ENCODE measurements around the gene RASGRF1.

RASGRF1 gene

GRCh38 chr15:78957416-78958093 is 133.0 kb downstream of the RASGRF1 start:
- DNase-seq (ENCODE audit: low spot score), result no peak

GRCh38 chr15:78956937-78957336 is 133.6 kb downstream of the RASGRF1 start:
- no peak for DNase-seq (ENCODE audit: low spot score)

- DNase-seq (ENCODE audit: low spot score), result no peak
These were observed 135.2 kb downstream of the RASGRF1 start for GRCh38 chr15:78955355-78955754.

DNA sequence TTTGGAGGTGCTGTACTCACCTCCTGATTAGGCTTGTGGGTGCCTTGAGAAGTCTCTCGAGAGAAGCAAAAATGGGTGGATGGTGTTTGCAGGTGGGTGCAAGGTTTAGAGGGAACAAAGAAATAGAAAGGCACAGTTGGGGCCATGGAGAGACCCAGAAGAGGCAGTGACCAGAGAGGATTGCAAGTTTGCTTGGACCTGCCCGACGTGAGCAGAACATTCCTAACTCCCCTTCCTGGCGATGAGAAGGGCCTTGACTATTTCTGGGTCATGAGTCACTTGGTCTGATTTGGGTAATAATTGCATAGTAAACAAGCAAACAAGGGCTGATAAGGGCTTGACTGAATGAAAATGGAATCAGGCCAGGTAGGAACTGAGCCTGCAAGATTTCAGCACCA is 138.7 kb downstream of the RASGRF1 start:
- DNase-seq (ENCODE audit: low spot score), result peak; percentile 59

GRCh38 chr15:78950902-78951840 is 139.4 kb downstream of the RASGRF1 start:
- peak; percentile 46 for DNase-seq (ENCODE audit: low spot score)

DNA sequence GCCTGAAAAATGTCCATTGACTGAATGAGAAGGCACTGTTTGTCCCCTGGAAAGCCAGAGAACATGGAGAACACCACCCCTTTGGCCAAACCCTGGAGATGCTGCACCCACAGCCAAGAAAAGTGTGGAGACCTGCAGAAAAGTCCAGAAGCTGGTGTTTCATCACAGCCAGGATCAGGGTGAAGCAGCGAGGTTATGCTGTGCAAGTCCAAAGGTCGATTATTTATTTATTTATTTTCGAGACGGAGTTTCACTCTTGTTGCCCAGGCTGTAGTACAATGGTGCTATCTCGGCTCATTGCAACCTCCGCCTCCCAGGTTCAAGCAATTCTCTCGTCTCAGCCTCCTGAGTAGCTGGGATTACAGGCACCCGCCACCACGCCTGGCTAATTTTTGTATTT is 140.2 kb downstream of the RASGRF1 start:
- peak; percentile 75 for DNase-seq (ENCODE audit: low spot score)

- DNase-seq (ENCODE audit: low spot score), result no peak
These were observed 141.1 kb downstream of the RASGRF1 start for GRCh38 chr15:78949461-78949860.

- DNase-seq (ENCODE audit: low spot score), result no peak
These were observed 143.1 kb downstream of the RASGRF1 start for GRCh38 chr15:78947506-78947905.

DNA sequence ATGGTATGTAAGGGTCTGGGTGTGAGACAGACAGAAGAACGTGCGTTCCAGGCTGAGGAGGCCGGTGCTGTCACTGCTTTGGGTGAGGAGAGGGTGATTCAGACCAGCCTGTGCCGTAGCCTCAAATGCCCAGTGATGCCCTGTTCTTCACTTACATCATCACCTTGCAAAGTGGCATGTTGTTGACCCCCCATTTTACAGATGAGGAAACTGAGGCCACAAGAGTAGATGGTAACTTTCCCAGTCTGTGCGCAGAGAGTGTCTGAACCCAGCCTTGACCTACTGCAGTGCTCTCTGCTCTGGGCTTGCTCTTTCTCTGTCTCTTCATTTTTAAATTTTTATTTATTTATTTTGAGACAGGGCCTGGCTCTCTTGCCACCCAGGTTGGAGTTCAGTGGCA is 144.1 kb downstream of the RASGRF1 start:
- no peak for DNase-seq (ENCODE audit: low spot score)

- DNase-seq (ENCODE audit: low spot score), result peak; percentile 88
These were observed 145.7 kb downstream of the RASGRF1 start, which contains the start of gene CTSH for GRCh38 chr15:78944669-78945407. Gene CTSH (minus strand): TSS chr15:78945046. CDS start chr15:78944981, 65 bp downstream.

DNA sequence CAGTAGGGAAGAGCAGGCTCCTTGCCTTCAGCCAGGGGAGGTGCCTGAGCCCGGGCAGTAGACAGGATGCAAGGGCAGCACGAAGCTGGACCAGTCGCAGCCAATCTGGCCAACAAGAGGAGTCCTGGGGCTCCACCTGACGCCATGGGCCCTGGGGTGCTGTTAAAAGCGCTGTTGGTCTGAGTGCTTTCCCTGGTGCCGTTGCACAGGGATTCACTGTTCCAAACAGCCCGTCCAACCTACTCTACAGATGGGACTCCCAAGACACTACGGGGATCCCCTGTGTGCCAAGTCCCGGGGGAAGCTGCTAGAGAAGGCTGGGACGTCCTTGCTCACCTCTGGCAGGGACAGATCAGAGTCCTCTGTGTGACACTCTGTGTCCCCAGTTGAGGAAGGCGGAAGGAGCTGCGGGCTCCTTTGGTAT is 146.4 kb downstream of the RASGRF1 start:
- DNase-seq (ENCODE audit: low spot score), result peak; percentile 45

- peak; percentile 44 for DNase-seq (ENCODE audit: low spot score)
These were observed 146.9 kb downstream of the RASGRF1 start for GRCh38 chr15:78943692-78944091.

- no peak for DNase-seq (ENCODE audit: low spot score)
These were observed 147.8 kb downstream of the RASGRF1 start for GRCh38 chr15:78942741-78943140.

- no peak for DNase-seq (ENCODE audit: low spot score)
These were observed 151.7 kb downstream of the RASGRF1 start for GRCh38 chr15:78938658-78939488.

GRCh38 chr15:78937132-78937739 is 153.3 kb downstream of the RASGRF1 start:
- DNase-seq (ENCODE audit: low spot score), result no peak

DNA sequence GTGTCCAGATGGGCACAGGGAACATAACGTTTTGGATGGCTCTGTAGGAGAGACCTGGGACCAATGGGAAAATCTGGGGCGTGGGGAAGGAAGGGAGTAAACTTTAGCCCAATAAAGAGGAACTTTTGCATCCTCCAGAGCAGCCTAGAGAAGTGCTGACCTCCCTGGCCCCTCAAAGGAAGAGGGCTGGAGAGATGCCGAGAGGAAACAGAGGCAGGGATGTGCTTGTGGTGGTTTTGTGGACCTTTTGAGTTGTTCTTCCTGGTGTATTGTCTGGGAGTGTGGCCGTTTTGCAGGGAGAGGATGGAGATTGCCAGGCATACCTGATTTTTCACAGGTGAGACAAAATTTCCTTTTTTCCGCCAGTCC is 155.9 kb downstream of the RASGRF1 start:
- DNase-seq (ENCODE audit: low spot score), result no peak

DNA sequence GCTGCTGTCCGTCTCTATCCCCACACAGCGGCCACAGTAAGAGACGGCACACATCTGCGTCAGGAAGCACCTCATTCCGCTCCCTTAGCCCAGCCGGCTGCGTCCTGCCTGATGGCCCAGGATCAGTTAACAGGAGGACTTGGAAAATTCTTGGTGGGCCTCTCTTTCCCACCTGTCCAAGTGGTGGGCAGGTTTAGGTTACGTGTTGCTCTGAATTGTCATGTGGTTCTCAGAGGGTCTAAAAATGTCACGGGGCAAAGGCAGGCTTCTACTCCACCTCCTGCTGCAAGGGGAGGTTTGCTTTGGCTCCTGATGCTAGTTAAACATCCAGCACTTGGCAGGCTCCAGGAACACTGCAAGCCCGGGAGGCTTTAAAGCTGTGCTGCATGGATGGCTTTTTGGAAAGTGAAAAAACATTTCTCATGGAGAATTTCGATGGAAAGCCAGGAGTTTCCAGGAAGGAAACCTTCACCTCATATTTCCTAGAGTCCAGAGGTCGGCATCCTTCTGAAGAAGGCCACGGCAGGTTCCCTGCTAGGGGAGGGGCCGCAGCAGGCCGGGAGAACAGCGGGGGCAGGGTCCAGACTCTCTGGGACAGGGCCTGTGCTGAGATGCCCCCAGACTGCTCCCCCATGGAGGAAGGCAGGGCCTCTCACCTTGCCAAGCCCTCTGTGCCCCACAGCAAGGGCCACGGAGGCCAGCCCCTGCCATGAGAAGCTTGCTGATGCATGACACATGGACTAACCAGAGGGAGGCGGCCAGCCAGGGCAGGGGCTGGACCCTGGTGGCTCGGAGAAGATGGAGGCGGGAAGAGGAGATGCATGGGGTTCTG is 156.5 kb downstream of the RASGRF1 start:
- no peak for DNase-seq (ENCODE audit: low spot score)

DNA sequence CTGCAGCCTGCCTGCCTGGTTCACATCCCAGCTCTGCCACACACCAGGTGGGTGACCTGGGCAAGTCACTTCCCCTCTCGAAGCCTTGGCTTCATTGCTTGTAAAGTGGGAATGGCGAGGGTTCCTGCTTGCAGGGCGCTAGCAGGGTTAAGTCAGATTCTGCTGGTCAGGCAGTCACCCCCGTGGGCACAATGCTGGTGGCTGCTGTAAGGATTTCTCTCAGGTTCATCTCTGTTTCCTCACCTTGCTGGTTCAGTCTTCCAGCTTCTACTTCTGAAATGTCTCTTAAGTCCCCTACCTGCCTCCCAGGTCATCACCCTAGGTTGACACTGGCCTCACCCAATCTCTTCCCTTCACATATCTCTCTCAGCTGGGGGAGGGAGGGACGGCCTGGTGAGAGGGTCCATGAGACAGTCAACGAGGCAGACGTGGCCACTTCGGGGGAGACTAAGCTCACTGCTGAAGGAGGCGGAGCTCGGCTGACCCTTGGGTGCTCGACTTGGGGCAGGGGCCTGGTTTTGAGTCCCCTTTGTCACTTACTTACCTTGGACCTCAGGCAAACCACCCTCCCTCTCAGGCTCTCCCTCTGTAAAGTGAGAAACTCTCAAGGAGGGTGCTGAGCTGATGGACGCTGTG is 157.3 kb downstream of the RASGRF1 start:
- no peak for DNase-seq (ENCODE audit: low spot score)

DNA sequence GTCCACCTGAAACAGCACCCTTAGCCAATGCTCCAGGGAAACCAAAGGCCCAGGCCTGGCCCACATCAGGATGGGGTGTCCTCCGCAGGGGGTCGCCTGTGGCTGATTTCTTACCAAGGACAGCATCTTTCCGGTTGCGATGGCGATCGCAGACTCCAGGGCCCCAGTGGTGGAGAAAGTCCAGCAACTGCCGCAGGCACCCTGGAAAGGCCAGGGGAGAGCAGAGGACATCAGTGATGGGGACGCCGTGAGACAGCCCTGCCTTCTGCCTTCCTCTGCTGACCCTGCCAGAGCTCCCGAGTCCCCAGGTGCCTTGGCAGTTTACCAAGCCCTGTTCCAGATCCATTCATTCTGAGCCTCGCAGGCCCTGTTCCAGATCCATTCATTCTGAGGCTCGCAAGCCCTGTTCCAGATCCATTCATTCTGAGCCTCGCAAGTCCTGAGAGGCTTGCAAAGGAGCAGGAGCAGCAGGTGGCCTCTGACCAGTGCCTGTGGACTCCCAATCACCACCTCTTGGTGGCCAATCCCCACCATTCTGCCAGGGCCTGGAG is 158.2 kb downstream of the RASGRF1 start:
- no peak for DNase-seq (ENCODE audit: low spot score)
